C4-2B (cell line): ENCODE data around the gene MROH7.

ENCODE experiments used
- H3K27ac ChIP-seq: fragments of 450-650 bp; 2 replicates; pipeline ENCODE4 v1.5.1; 2017
- ZFX ChIP-seq: fragments of 450-650 bp; IDR thresholded peaks from 2 replicates; pipeline ENCODE4 v1.6.1; 2017
- TF ChIP-seq, protein P1 (sequence below): fragments of 450-650 bp; conservative IDR thresholded peaks from 2 replicates; pipeline ENCODE4 v1.5.1; 2017; ENCODE audit warnings: mild to moderate bottlenecking

The MROH7 gene

DNA sequence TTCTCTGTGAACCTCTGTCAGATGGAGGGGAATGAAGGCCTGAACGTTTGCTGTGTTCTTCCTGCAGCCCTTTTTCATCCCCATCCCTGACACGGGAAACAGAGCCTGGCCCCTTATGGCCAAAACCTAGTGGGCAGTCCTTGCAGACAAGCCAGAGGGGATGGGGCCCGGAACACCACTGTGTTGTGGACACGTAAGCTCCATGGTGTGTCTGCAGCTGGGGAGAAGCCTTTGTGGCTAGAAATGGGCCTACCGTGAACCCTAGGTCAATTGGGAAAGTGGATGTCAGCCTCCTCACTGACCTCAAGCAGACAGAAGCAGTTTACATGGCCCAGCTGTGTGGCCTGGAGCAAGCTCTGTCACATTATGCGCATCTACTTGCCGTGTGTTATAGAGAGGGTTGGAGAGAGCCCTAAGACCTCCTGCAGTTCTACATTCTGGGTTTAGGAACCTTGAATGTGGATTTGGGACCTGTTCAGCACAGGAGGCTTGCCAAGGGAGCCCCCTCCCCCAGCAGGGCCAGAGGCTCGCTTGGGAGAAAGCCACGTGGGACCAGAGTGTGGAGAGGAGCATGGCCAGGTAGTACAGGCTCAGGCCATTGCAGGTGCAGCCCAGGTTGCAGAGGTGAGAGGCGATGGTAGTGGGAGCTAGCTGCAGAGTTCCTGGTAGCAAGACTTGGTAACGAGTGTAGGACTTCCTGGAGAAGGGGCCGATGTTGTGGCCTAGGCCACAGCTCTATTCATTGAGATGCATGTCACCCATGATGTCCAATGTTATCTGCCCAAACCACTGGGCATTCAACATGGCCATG lies 102.0 kb downstream of the MROH7 start:
- H3K27ac ChIP-seq: no peak overlapping the region
- TF ChIP-seq, protein P1, sequence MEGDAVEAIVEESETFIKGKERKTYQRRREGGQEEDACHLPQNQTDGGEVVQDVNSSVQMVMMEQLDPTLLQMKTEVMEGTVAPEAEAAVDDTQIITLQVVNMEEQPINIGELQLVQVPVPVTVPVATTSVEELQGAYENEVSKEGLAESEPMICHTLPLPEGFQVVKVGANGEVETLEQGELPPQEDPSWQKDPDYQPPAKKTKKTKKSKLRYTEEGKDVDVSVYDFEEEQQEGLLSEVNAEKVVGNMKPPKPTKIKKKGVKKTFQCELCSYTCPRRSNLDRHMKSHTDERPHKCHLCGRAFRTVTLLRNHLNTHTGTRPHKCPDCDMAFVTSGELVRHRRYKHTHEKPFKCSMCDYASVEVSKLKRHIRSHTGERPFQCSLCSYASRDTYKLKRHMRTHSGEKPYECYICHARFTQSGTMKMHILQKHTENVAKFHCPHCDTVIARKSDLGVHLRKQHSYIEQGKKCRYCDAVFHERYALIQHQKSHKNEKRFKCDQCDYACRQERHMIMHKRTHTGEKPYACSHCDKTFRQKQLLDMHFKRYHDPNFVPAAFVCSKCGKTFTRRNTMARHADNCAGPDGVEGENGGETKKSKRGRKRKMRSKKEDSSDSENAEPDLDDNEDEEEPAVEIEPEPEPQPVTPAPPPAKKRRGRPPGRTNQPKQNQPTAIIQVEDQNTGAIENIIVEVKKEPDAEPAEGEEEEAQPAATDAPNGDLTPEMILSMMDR: no peak
- no peak for TF ChIP-seq ZFX

DNA sequence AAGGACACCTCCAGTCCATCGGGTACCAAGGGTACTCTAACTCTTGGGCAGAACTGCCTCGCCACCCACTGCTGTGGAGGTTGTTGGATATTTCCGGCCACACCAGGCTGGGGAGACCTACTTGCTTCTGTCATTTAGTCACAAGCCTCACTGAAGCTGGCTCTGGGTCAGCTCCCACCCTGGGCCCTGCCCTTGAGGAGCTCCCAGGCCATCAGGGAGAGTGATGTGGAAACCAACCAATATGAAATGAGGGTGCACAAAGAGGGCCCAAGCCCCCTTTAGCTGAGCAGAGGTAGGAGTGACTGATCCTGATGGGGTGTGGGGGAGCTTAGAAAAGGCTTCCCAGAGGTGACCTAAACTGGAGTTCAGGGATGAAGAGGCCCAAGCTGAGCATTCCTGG lies 103.1 kb downstream of the MROH7 start:
- H3K27ac ChIP-seq: no peak overlapping the region
- TF ChIP-seq ZFX: no peak
- TF ChIP-seq, protein P1: no peak

DNA sequence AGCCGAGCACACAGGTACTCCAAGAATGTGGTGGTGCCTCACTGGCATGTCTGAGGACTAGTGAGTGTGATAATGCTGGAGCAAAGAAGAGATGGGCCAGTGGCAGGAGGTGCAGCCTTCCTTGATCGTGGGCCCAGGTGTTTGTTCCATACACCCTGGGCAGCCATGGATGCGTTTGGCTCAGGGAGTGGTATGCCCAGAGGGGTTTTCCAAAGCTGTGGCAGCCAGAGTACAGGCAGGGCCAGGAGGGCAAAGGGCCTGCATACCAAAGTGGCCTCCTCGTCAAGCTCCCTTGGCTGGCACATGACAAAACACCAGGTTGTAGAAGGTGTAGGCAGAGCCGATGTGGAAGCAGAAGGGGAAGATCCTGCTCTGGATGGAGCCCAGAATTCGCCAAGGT lies 103.7 kb downstream of the MROH7 start:
- no peak overlapping the region for H3K27ac ChIP-seq
- TF ChIP-seq ZFX: no peak
- TF ChIP-seq, protein P1: no peak

DNA sequence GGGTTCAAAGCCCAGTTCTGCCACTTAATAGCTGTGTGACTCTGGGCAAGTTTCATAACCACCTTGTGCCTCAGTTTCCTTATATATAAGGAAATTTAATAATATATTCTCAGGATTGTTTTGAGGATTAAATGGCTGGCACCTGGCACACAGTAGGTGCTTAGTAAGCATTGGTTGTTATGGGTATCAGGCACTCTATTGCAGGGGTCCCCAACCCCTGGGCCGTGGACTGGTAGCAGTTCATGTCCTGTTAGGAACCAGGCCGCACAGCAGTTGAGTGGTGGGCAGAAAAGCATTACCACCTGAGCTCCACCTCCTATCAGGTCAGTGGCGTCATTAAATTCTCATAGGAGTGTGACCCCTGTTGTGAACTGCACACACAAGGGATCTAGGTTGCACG lies 104.3 kb downstream of the MROH7 start:
- H3K27ac ChIP-seq: no peak overlapping the region
- TF ChIP-seq, protein P1: no peak
- TF ChIP-seq ZFX: no peak

DNA sequence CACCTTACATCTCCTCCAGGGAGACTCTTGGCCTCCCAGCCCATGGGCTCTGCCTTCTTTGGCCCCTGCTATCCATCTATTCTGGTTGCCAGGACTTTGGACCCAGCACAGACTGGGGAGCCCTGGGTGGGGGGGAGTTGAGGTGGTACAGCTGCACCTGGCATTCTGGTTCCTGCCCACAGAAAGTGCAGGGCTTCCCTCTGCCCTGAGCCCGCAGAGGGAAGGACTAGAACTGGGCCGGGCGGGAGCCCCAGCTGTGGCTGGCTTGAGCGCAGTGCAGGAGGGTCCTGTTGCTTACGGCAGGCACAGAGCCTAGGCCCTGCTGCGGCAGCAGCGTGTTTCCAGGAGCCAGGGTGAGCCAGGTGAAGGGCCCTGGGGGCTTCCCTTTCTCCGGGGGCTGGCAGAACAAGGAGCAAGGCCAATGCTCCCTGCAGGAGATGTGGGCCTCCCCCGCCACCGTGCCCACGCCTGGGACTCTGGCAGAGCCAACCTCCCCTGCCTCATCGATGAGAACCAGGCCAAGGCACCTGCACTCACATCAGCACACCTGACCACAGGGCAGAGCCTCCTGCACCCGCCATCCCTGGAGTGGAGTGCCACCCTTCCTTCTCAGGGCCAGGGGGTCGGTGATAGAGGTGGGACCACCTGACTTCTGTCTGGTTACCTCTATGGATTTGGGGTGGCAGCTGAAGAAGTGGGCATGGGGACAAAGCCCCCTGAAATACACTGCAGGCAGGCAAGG lies 106.7 kb downstream of the MROH7 start:
- H3K27ac ChIP-seq: no peak overlapping the region
- TF ChIP-seq, protein P1: no peak
- TF ChIP-seq ZFX: no peak

DNA sequence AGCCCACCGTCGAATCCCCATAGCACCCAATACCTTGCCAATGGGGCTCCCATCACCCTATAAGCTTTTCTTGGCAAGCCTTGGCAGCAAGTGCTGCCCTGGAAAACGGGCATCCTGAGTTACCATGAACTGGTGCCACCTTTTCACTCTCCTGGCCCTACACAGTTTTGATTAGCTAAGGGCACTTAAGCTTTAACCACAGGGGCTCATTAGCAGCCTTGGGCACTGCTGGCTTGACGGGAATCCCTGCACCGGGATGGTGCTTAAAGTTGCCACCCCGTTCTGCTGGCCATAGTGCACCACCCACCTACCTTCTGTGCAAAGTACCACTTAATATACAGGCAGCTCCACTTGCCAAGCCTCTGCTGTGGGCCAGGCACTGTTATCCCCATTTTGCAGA lies 109.0 kb downstream of the MROH7 start:
- TF ChIP-seq ZFX: no peak
- no peak overlapping the region for H3K27ac ChIP-seq

DNA sequence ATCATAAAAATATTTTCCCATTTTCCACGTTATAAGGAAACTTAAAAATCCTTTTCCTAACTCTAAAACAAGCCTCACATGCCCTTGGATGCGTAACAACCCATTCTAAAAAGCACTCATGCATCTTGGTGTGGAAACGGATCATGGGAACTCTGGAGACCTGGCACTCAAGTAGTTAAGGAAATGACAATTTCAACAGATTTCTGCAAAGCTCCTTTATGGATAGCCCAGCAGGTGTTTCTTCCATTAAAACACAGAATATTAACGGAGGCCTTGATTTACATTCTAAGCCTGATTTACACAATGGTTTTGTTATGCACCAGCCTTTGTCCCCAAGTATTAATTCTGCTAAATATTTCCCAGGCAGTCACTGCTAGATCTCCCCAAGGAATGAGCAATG lies 109.8 kb downstream of the MROH7 start:
- no peak for TF ChIP-seq ZFX
- TF ChIP-seq, protein P1: no peak
- no peak overlapping the region for H3K27ac ChIP-seq
